Spleen (tissue), 11 donors: ENCODE measurements around the gene RUSF1. TPM values are rescaled to one million over a fixed set of nuclear protein-coding genes. Genes with fewer than 3 reads are reported as not detected.

ENCODE experiments used
- DNase-seq: peaks from one replicate; pipeline ENCODE4 v3.0.0-alpha.2; 2020
- H3K27ac ChIP-seq, 8 donors: fragments of 200-600 bp; sonication (generic) in 7 of 8; 1 replicate in 4 of 8; 2 replicates in 4 of 8; pipeline versions ENCODE4 v1.5.0 to v1.8.0; 2016 to 2021; ENCODE audit warnings: inconsistent platforms in 4 of 8, mild to moderate bottlenecking in 4 of 8, moderate library complexity in 1 of 8
- H3K27me3 ChIP-seq, 7 donors: fragments of 200-600 bp; sonication (generic) in 6 of 7; replicated peaks in 1 of 7; 1 replicate in 4 of 7; 2 replicates in 3 of 7; pipeline versions ENCODE4 v1.5.0 to v1.8.0; 2016 to 2021; ENCODE audit warnings: inconsistent platforms in 3 of 7, mild to moderate bottlenecking in 1 of 7
- H3K36me3 ChIP-seq, 6 donors: fragments of 200-600 bp; sonication (generic) in 5 of 6; 1 replicate in 4 of 6; 2 replicates in 2 of 6; pipeline versions ENCODE4 v1.5.0 to v1.8.0; 2016 to 2021; ENCODE audit warnings: inconsistent platforms in 2 of 6
- H3K4me1 ChIP-seq, 6 donors: fragments of 200-600 bp; sonication (generic) in 5 of 6; 1 replicate in 3 of 6; 2 replicates in 3 of 6; pipeline versions ENCODE4 v1.5.0 to v1.8.0; 2016 to 2021; ENCODE audit warnings: inconsistent platforms in 3 of 6
- H3K4me3 ChIP-seq, 8 donors: fragments of 200-600 bp; sonication (generic) in 7 of 8; 1 replicate in 4 of 8; 2 replicates in 4 of 8; pipeline versions ENCODE4 v1.5.0 to v1.8.0; 2016 to 2021; ENCODE audit warnings: inconsistent platforms in 4 of 8, mild to moderate bottlenecking in 4 of 8, moderate library complexity in 2 of 8
- H3K9me3 ChIP-seq, 8 donors: fragments of 200-600 bp; sonication (generic) in 7 of 8; 1 replicate in 4 of 8; 2 replicates in 4 of 8; pipeline versions ENCODE4 v1.5.0 to v1.8.0; 2016 to 2021; ENCODE audit warnings: inconsistent platforms in 4 of 8
- POLR2A ChIP-seq, 3 donors: fragments of 450-650 bp; IDR thresholded peaks; one replicate each; pipeline ENCODE4 v1.5.1; 2017; ENCODE audit warnings: antibody characterized with exemption in 3 of 3, mild to moderate bottlenecking in 1 of 3
- POLR2AphosphoS5 ChIP-seq, 3 donors: sonication (generic); formaldehyde crosslinking; IDR thresholded peaks; one replicate each; pipeline ENCODE4 v1.5.1; 2017; ENCODE audit warnings: antibody characterized with exemption in 3 of 3
- WGBS, 5 donors: extraction: QIAGEN DNeasy Blood & Tissue Kit in 3 of 5; methylation state at CpG; one replicate each; pipeline versions ENCODE4 v1.1.5 to v1.1.7; 2013 to 2018; 5-methylcytosine and 5-hydroxymethylcytosine counted together
- intact Hi-C: fragments of 100-400 bp; cut with DNase I; formaldehyde crosslinking; loops from one replicate; pipeline ENCODE4 v1.15.0; 2023; ENCODE audit warnings: low total_unique reads
- polyA plus RNA-seq, 3 donors: library from polyadenylated mRNA; stranded (reverse); fragments of 200-250 nt; gene quantifications; one replicate each; pipeline ENCODE4 v1.2.1, GENCODE V29; 2013
- total RNA-seq, 7 donors: library from RNA; depleted of rRNA in 3 of 7; stranded (reverse); fragments of >200 nt in 3 of 7; fragmentation: NEBNext Ultra II Directional in 4 of 7; extraction: Animal tissue kit (Norgen Biotek cat#: 25700) in 4 of 7; gene quantifications; one replicate each; pipeline versions ENCODE4 v1.1.0 to v1.2.1, GENCODE V29; 2016 to 2021
- TF ChIP-seq, protein P1 (sequence below), 11 experiments: fragments of 200-600 bp in 7 of 11; fragments of 450-650 bp in 4 of 11; sonication (generic) in 4 of 11; IDR thresholded peaks in 8 of 11; conservative IDR thresholded peaks in 3 of 11; 1 replicate in 7 of 11; 2 replicates in 4 of 11; pipeline versions ENCODE4 v1.4.0 to v1.8.0; 2016 to 2021; ENCODE audit warnings: antibody characterized with exemption in 11 of 11, inconsistent platforms in 4 of 11, mild to moderate bottlenecking in 1 of 11
- donor health status: healthy with polysubstance abuse.
- donor health status: DM: no; HTN: no; CAD: no; lungs with moderate emphysema.
- donor health status: DM: no; HTN: no; CAD: no.
- donor health status: Bipolar disorder and iron deficiency.
- donor health status: healthy.
- donor health status: DM: no; HTN: no; CAD: no.
- donor health status: DM: yes; HTN: yes; CAD: no.

RUSF1 gene
- total and polyA plus RNA-seq, 10 donors = 36.6 to 73.3 (median 51.2) TPM

DNA sequence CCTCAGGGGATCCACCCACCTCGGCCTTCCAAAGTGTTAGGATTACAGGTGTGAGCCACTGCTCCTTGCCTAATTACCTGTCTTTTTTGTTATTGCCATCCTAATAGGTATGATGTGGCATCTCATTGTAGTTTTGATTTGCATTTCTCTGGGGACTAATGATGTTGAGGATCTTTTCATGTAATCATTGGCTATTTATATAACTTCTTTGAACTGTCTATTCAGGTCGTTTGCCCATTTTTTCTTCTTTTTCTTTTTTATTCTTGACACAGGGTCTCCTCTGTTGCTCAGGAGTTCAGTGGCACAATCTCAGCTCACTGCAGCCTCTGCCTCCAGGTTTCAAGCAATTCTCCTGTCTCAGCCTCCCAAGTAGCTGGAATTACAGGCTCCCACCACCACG lies 37.6 kb downstream of the RUSF1 start:
- no peaks in the 10 kb centered on the region for H3K9me3 ChIP-seq
- peaks cover 0 to 42% (median 14%) of the 10 kb centered on the region in 6 donors for H3K36me3 ChIP-seq
- H3K4me1 ChIP-seq = peaks cover 16 to 74% (median 28%) of the 10 kb centered on the region in 6 donors
- intact Hi-C loops = no loop called here
- peaks cover 0 to 42% (median 17%) of the 10 kb centered on the region in 7 donors for H3K27me3 ChIP-seq
- no peak for DNase-seq
- H3K27ac ChIP-seq = peak overlapping the region in 4 of 8 donors; percentile 82 to 85 (median 83)
- TF ChIP-seq POLR2A (IDR thresholded peaks at IDR 0.05) (no peak), POLR2AphosphoS5 (IDR thresholded peaks at IDR 0.05) (no peak)
- TF ChIP-seq, protein P1, sequence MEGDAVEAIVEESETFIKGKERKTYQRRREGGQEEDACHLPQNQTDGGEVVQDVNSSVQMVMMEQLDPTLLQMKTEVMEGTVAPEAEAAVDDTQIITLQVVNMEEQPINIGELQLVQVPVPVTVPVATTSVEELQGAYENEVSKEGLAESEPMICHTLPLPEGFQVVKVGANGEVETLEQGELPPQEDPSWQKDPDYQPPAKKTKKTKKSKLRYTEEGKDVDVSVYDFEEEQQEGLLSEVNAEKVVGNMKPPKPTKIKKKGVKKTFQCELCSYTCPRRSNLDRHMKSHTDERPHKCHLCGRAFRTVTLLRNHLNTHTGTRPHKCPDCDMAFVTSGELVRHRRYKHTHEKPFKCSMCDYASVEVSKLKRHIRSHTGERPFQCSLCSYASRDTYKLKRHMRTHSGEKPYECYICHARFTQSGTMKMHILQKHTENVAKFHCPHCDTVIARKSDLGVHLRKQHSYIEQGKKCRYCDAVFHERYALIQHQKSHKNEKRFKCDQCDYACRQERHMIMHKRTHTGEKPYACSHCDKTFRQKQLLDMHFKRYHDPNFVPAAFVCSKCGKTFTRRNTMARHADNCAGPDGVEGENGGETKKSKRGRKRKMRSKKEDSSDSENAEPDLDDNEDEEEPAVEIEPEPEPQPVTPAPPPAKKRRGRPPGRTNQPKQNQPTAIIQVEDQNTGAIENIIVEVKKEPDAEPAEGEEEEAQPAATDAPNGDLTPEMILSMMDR (IDR thresholded peaks at IDR 0.05 in 8 of 11, conservative IDR thresholded peaks at IDR 0.05 in 3 of 11) = no peak
- 83 to 90% (median 86%) methylated on average over 3 of the region's 3 CpGs for WGBS, 5 donors
- no peak overlapping the region for H3K4me3 ChIP-seq

DNA sequence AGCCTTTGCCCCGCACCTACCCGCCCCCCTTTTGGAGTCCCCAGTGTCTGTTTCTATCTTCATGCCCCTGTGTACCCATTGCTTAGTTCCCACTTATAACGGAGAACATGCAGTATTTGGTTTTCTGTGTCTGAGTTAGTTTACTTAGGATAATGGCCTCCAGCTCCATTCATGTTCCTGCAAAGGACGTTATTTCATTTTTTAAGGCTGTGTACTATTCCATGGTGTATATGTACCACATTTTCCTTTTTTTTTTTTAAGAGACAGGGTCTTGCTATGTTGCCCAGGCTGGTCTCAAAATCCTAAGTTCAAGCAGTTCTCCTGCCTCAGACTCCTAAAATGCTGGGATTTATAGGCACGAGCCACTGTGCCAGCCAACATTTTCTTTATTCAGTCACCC lies 40.3 kb downstream of the RUSF1 start:
- H3K36me3 ChIP-seq = peaks cover 4 to 46% (median 39%) of the 10 kb centered on the region in 6 donors
- intact Hi-C loops = no loop called here
- DNase-seq = no peak

DNA sequence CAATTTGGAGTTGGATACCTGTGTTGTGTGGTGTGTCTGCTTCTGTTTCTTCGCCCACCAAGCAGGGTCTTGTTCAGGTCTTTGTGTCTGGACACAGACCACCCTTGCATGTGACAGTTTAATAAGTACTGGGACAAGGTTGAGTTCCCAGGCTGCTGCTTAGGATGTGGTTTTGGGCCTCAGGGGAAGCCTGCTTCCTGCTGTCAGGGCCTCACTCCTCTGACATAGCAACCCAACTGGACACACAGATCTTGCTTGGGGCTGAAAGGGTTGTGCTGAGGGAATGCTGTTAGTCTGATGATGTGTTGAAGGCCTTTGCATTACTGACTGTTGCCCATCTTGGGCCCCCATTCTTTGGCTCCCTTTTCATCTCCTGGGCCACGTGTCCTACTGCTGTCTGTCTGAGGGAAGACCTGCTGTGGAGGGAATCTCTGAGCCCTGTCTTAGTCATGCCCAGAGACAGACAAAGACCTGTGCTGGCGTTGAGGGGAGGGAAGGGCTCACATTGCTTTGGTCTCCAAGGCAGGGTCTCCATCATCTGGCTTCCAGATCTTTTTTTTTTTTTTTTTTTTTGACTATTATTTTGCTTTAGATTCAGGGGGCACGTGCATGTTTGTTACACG lies 40.9 kb downstream of the RUSF1 start:
- no peaks in the 10 kb centered on the region for H3K9me3 ChIP-seq
- 62 to 76% (median 70%) methylated on average over 5 of the region's 5 CpGs for WGBS, 5 donors
- TF ChIP-seq POLR2AphosphoS5 (IDR thresholded peaks at IDR 0.05) (no peak), POLR2A (IDR thresholded peaks at IDR 0.05) (no peak)
- TF ChIP-seq, protein P1 (IDR thresholded peaks at IDR 0.05 in 8 of 11, conservative IDR thresholded peaks at IDR 0.05 in 3 of 11) = no peak
- H3K27ac ChIP-seq = peak overlapping the region in 1 of 8 donors; percentile 34
- peaks cover 0 to 17% (median 11%) of the 10 kb centered on the region in 7 donors for H3K27me3 ChIP-seq
- intact Hi-C loops = no loop called here
- H3K36me3 ChIP-seq = peaks cover 4 to 52% (median 45%) of the 10 kb centered on the region in 6 donors
- H3K4me3 ChIP-seq = no peak overlapping the region
- H3K4me1 ChIP-seq = peaks cover 13 to 45% (median 19%) of the 10 kb centered on the region in 6 donors
- peak; percentile 70 for DNase-seq

More for the DNA sequence above, 40.3 kb downstream of the RUSF1 start:
- WGBS, 5 donors = 81 to 92% (median 91%) methylated on average over 5 of the region's 5 CpGs
- TF ChIP-seq, protein P1 (IDR thresholded peaks at IDR 0.05 in 8 of 11, conservative IDR thresholded peaks at IDR 0.05 in 3 of 11) = no peak
- no peak for TF ChIP-seq POLR2AphosphoS5 (IDR thresholded peaks at IDR 0.05)
- TF ChIP-seq POLR2A (IDR thresholded peaks at IDR 0.05) = no peak
- peak overlapping the region in 1 of 8 donors; percentile 34 for H3K27ac ChIP-seq
- peaks cover 16 to 51% (median 22%) of the 10 kb centered on the region in 6 donors for H3K4me1 ChIP-seq
- H3K4me3 ChIP-seq = no peak overlapping the region
- H3K9me3 ChIP-seq = no peaks in the 10 kb centered on the region
- peaks cover 0 to 23% (median 16%) of the 10 kb centered on the region in 7 donors for H3K27me3 ChIP-seq

DNA sequence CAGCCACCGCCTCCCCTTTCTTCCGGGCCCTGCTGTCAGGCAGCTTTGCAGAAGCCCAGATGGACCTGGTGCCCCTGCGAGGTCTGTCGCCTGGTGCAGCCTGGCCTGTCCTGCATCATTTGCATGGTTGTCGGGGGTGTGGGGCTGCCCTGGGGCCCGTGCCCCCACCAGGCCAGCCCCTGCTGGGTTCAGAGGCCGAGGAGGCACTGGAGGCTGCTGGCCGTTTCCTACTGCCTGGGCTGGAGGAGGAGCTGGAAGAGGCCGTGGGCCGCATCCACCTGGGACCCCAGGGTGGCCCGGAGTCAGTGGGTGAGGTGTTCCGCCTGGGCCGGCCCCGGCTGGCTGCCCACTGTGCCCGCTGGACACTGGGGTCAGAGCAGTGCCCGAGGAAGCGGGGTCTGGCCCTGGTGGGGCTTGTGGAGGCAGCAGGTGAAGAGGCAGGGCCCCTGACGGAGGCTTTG lies 41.8 kb downstream of the RUSF1 start:
- Histone ChIP-seq H3K9me3 (no peaks in the 10 kb centered on the region), H3K36me3 (peaks cover 4 to 60% (median 49%) of the 10 kb centered on the region in 6 donors), H3K4me3 (no peak overlapping the region), H3K4me1 (peaks cover 8 to 41% (median 11%) of the 10 kb centered on the region in 6 donors), H3K27ac (peak overlapping the region in 1 of 8 donors; percentile 34), H3K27me3 (peaks cover 0 to 9% (median 2%) of the 10 kb centered on the region in 7 donors)
- 87 to 97% (median 95%) methylated on average over 11 to 18 of the region's 18 CpGs for WGBS, 5 donors
- intact Hi-C loops = no loop called here
- TF ChIP-seq POLR2A (IDR thresholded peaks at IDR 0.05) = no peak
- TF ChIP-seq POLR2AphosphoS5 (IDR thresholded peaks at IDR 0.05) = no peak
- TF ChIP-seq, protein P1 (IDR thresholded peaks at IDR 0.05 in 8 of 11, conservative IDR thresholded peaks at IDR 0.05 in 3 of 11) = no peak
- DNase-seq = peak; percentile 80
